Sigmoid colon (tissue), 7 donors: ENCODE results near the gene KCTD1. TPM values are rescaled to one million over a fixed set of nuclear protein-coding genes. Genes with fewer than 3 reads are reported as not detected.
A peak's percentile ranks its signal among the peaks of the same experiment; 100 is the strongest.

Experiments used
- DNase-seq: peaks from one replicate; pipeline ENCODE4 v3.0.0-alpha.2; 2019
- H3K27ac ChIP-seq, 4 donors: fragments of 200-600 bp; sonication (generic); one replicate each; pipeline ENCODE4 v1.5.1; 2016 to 2019; ENCODE audit warnings: mild to moderate bottlenecking in 1 of 4
- H3K27me3 ChIP-seq, 3 donors: fragments of 200-600 bp; sonication (generic); one replicate each; pipeline ENCODE4 v1.5.1; 2019; ENCODE audit warnings: mild to moderate bottlenecking in 1 of 3
- H3K36me3 ChIP-seq, 4 donors: fragments of 200-600 bp; sonication (generic); one replicate each; pipeline ENCODE4 v1.5.1; 2016 to 2019
- H3K4me1 ChIP-seq, 4 donors: fragments of 200-600 bp; sonication (generic); one replicate each; pipeline ENCODE4 v1.5.1; 2017 to 2019
- H3K4me3 ChIP-seq, 4 donors: fragments of 200-600 bp; sonication (generic); one replicate each; pipeline ENCODE4 v1.5.1; 2017 to 2019; ENCODE audit warnings: mild to moderate bottlenecking in 2 of 4, moderate library complexity in 1 of 4
- H3K9me3 ChIP-seq, 4 donors: fragments of 200-600 bp in 3 of 4; sonication (generic) in 3 of 4; one replicate each; pipeline versions ENCODE4 v1.5.1 to v1.6.1; 2013 to 2019
- CTCF ChIP-seq, 4 experiments: fragments of 450-650 bp in 3 of 4; fragments of 200-600 bp in 1 of 4; IDR thresholded peaks; one replicate each; pipeline ENCODE4 v1.5.1; 2016 to 2019; ENCODE audit warnings: antibody characterized with exemption in 4 of 4, mild to moderate bottlenecking in 3 of 4, moderate library complexity in 2 of 4
- EP300 ChIP-seq, 4 donors: sonication (generic); formaldehyde crosslinking; IDR thresholded peaks; one replicate each; pipeline ENCODE4 v1.6.1; 2017; ENCODE audit warnings: antibody characterized with exemption in 4 of 4
- POLR2A ChIP-seq, 2 donors: fragments of 450-650 bp; IDR thresholded peaks; one replicate each; pipeline ENCODE4 v1.6.1; 2016; ENCODE audit warnings: antibody characterized with exemption in 2 of 2, mild to moderate bottlenecking in 2 of 2, moderate library complexity in 2 of 2
- POLR2AphosphoS5 ChIP-seq, 4 donors: sonication (generic); formaldehyde crosslinking; IDR thresholded peaks; one replicate each; pipeline ENCODE4 v1.6.1; 2017; ENCODE audit warnings: antibody characterized with exemption in 4 of 4
- WGBS, 2 donors: extraction: QIAGEN DNeasy Blood & Tissue Kit; methylation state at CpG; one replicate each; pipeline ENCODE4 v1.1.7; 2013; 5-methylcytosine and 5-hydroxymethylcytosine counted together
- intact Hi-C: fragments of 100-400 bp; cut with DNase I; formaldehyde crosslinking; loops from one replicate; pipeline ENCODE4 v1.15.1; 2023
- polyA plus RNA-seq, 3 donors: library from polyadenylated mRNA; stranded (reverse); fragments of 200-250 nt; gene quantifications; one replicate each; pipeline ENCODE4 v1.2.3, GENCODE V29; 2013
- total RNA-seq, 4 donors: library from RNA; depleted of rRNA; stranded (reverse); fragments of >200 nt; gene quantifications; one replicate each; pipeline ENCODE4 v1.1.0, GENCODE V29; 2016
- donor health status: healthy with polysubstance abuse.
- donor health status: Bipolar disorder and iron deficiency.
- donor health status: healthy.

Gene KCTD1
- total and polyA plus RNA-seq, 7 donors = 3.4 to 22.4 (median 10.9) TPM

GRCh38 chr18:26448714-26449159 is 99.6 kb downstream of the KCTD1 start:
- intact Hi-C loops = no loop called here
- TF ChIP-seq EP300 (IDR thresholded peaks at IDR 0.05) (no peak), POLR2AphosphoS5 (IDR thresholded peaks at IDR 0.05) (no peak), CTCF (IDR thresholded peaks at IDR 0.05) (no peak), POLR2A (IDR thresholded peaks at IDR 0.05) (no peak)
- Histone ChIP-seq H3K27me3 (no peaks in the 10 kb centered on the region), H3K9me3 (no peaks in the 10 kb centered on the region), H3K36me3 (no peaks in the 10 kb centered on the region), H3K27ac (peak overlapping the region in 2 of 4 donors; percentile 2 to 4), H3K4me3 (no peak overlapping the region), H3K4me1 (no peaks in the 10 kb centered on the region)
- no peak for DNase-seq
- WGBS, 2 donors = 79 to 88% methylated on average over 8 of the region's 8 CpGs

GRCh38 chr18:26443853-26444252 is 104.5 kb downstream of the KCTD1 start:
- intact Hi-C loops = no loop called here
- DNase-seq = no peak

GRCh38 chr18:26442126-26442525 is 106.2 kb downstream of the KCTD1 start:
- Histone ChIP-seq H3K36me3 (no peaks in the 10 kb centered on the region), H3K9me3 (no peaks in the 10 kb centered on the region), H3K4me3 (no peak overlapping the region), H3K4me1 (no peaks in the 10 kb centered on the region), H3K27ac (peak overlapping the region in 1 of 4 donors; percentile 2), H3K27me3 (no peaks in the 10 kb centered on the region)
- WGBS, 2 donors = 69% methylated on average over 3 of the region's 3 CpGs
- no peak for DNase-seq
- intact Hi-C loops = no loop called here
- TF ChIP-seq POLR2A (IDR thresholded peaks at IDR 0.05) (no peak), CTCF (IDR thresholded peaks at IDR 0.05) (no peak), POLR2AphosphoS5 (IDR thresholded peaks at IDR 0.05) (no peak), EP300 (IDR thresholded peaks at IDR 0.05) (no peak)

More at GRCh38 chr18:26443853-26444252, 104.5 kb downstream of the KCTD1 start:
- no peak for TF ChIP-seq POLR2AphosphoS5 (IDR thresholded peaks at IDR 0.05)
- TF ChIP-seq POLR2A (IDR thresholded peaks at IDR 0.05) = no peak
- no peak for TF ChIP-seq EP300 (IDR thresholded peaks at IDR 0.05)
- TF ChIP-seq CTCF (IDR thresholded peaks at IDR 0.05) = no peak
- H3K4me3 ChIP-seq = no peak overlapping the region
- H3K9me3 ChIP-seq = no peaks in the 10 kb centered on the region
- no peaks in the 10 kb centered on the region for H3K27me3 ChIP-seq
- no peaks in the 10 kb centered on the region for H3K36me3 ChIP-seq
- no peak overlapping the region for H3K27ac ChIP-seq
- no peaks in the 10 kb centered on the region for H3K4me1 ChIP-seq

GRCh38 chr18:26440644-26441043 is 107.7 kb downstream of the KCTD1 start:
- TF ChIP-seq POLR2A (IDR thresholded peaks at IDR 0.05) (no peak), EP300 (IDR thresholded peaks at IDR 0.05) (no peak), POLR2AphosphoS5 (IDR thresholded peaks at IDR 0.05) (no peak), CTCF (IDR thresholded peaks at IDR 0.05) (no peak)
- H3K4me1 ChIP-seq = no peaks in the 10 kb centered on the region
- no peak overlapping the region for H3K27ac ChIP-seq
- intact Hi-C loops = no loop called here
- no peak for DNase-seq
- WGBS, 2 donors = 60 to 79% methylated on average over 8 of the region's 8 CpGs
- H3K4me3 ChIP-seq = no peak overlapping the region
- H3K9me3 ChIP-seq = no peaks in the 10 kb centered on the region
- H3K27me3 ChIP-seq = no peaks in the 10 kb centered on the region
- H3K36me3 ChIP-seq = no peaks in the 10 kb centered on the region

- H3K36me3 ChIP-seq = no peaks in the 10 kb centered on the region
- intact Hi-C loops = no loop called here
- no peak for TF ChIP-seq POLR2AphosphoS5 (IDR thresholded peaks at IDR 0.05)
- no peak for DNase-seq
- H3K27me3 ChIP-seq = no peaks in the 10 kb centered on the region
- 85 to 89% methylated on average over 4 of the region's 4 CpGs for WGBS, 2 donors
- no peak overlapping the region for H3K4me3 ChIP-seq
- H3K4me1 ChIP-seq = no peaks in the 10 kb centered on the region
- no peak overlapping the region for H3K27ac ChIP-seq
- no peaks in the 10 kb centered on the region for H3K9me3 ChIP-seq
Observed at GRCh38 chr18:26439537-26439936, 108.8 kb downstream of the KCTD1 start.
